ENCODE measurements around the gene PRKX.

DNA sequence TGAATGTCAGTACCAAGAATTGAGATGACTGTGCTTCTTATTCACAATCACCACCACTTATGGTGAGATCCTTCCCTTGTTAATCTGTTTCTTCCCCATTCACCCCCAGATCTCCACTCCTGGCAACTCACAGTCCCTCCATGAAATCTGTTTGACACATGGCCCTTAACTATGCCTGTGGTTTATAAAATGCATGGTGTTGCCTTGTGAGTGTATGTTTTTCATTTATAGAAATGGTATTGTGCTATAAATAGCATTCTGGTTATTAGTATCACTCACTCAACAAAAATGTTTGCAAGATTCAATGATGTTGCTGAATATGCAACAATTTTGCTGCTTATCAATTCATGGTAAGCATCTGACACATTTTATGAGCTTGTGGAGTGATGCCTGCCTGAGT lies 131.0 kb downstream of the PRKX start:
- TF ChIP-seq ATF6 (CRISPR knock-in tag; conservative IDR thresholded peaks at IDR 0.05) = no peak
- TF ChIP-seq, protein P1, sequence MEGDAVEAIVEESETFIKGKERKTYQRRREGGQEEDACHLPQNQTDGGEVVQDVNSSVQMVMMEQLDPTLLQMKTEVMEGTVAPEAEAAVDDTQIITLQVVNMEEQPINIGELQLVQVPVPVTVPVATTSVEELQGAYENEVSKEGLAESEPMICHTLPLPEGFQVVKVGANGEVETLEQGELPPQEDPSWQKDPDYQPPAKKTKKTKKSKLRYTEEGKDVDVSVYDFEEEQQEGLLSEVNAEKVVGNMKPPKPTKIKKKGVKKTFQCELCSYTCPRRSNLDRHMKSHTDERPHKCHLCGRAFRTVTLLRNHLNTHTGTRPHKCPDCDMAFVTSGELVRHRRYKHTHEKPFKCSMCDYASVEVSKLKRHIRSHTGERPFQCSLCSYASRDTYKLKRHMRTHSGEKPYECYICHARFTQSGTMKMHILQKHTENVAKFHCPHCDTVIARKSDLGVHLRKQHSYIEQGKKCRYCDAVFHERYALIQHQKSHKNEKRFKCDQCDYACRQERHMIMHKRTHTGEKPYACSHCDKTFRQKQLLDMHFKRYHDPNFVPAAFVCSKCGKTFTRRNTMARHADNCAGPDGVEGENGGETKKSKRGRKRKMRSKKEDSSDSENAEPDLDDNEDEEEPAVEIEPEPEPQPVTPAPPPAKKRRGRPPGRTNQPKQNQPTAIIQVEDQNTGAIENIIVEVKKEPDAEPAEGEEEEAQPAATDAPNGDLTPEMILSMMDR (CRISPR knock-in tag; IDR thresholded peaks at IDR 0.05) = no peak
- TF ChIP-seq ZFP36 (IDR thresholded peaks at IDR 0.05; ENCODE audit: borderline replicate concordance, low read depth, low read length, partially characterized antibody) = no peak
- TF ChIP-seq TAF1 (CRISPR knock-in tag; IDR thresholded peaks at IDR 0.05) = no peak
- TF ChIP-seq ZNF24 (IDR thresholded peaks at IDR 0.05) = no peak
- no peak for TF ChIP-seq POLR2AphosphoS5 (IDR thresholded peaks at IDR 0.05; ENCODE audit: low read depth, low read length)
